Uterus (tissue), 4 donors: ENCODE data around the gene SDE2. TPM values are rescaled to one million over a fixed set of nuclear protein-coding genes. Genes with fewer than 3 reads are reported as not detected.

Experiments used
- DNase-seq, 2 donors: peaks; one replicate each; pipeline ENCODE4 v3.0.0-alpha.2; 2019 to 2020
- H3K27ac ChIP-seq, 2 donors: fragments of 200-600 bp; sonication (generic); 1 replicate in 1 of 2; 2 replicates in 1 of 2; pipeline ENCODE4 v1.5.1; 2016 to 2018
- H3K27me3 ChIP-seq, 2 donors: fragments of 200-600 bp; sonication (generic); one replicate each; pipeline ENCODE4 v1.5.1; 2018 to 2019; ENCODE audit warnings: control low read depth in 1 of 2
- H3K36me3 ChIP-seq, 2 donors: fragments of 200-600 bp; sonication (generic); one replicate each; pipeline ENCODE4 v1.5.1; 2019; ENCODE audit warnings: control low read depth in 1 of 2
- H3K4me1 ChIP-seq, 2 donors: fragments of 200-600 bp; sonication (generic); one replicate each; pipeline ENCODE4 v1.5.1; 2018 to 2019; ENCODE audit warnings: control low read depth in 1 of 2
- H3K4me3 ChIP-seq, 2 donors: fragments of 200-600 bp; sonication (generic); 1 replicate in 1 of 2; 2 replicates in 1 of 2; pipeline ENCODE4 v1.5.1; 2018 to 2019; ENCODE audit warnings: mild to moderate bottlenecking in 1 of 2
- H3K9me3 ChIP-seq, 2 donors: fragments of 200-600 bp; sonication (generic); one replicate each; pipeline ENCODE4 v1.5.1; 2019; ENCODE audit warnings: control low read depth in 1 of 2
- CTCF ChIP-seq, 4 experiments: fragments of 200-600 bp in 2 of 4; fragments of 450-650 bp in 2 of 4; sonication (generic) in 2 of 4; IDR thresholded peaks; one replicate each; pipeline ENCODE4 v1.5.1; 2016 to 2019; ENCODE audit warnings: antibody characterized with exemption in 4 of 4, mild to moderate bottlenecking in 2 of 4, moderate library complexity in 1 of 4
- POLR2A ChIP-seq, 2 donors: fragments of 450-650 bp; IDR thresholded peaks; one replicate each; pipeline ENCODE4 v1.6.1; 2016; ENCODE audit warnings: antibody characterized with exemption in 2 of 2, mild to moderate bottlenecking in 1 of 2, moderate library complexity in 1 of 2
- intact Hi-C: fragments of 100-400 bp; cut with DNase I; formaldehyde crosslinking; loops from one replicate; pipeline ENCODE4 v1.15.1; 2023; ENCODE audit warnings: low total_unique reads
- total RNA-seq, 4 donors: library from RNA; depleted of rRNA in 3 of 4; stranded (reverse); fragments of >200 nt in 3 of 4; gene quantifications; one replicate each; pipeline versions ENCODE4 v1.1.0 to v1.2.4, GENCODE V29; 2014 to 2023
- donor health status: DM: yes; HTN: yes; CAD: no.

The SDE2 gene
- total RNA-seq, 4 donors from 2014 or later = 12.3 to 41.7 (median 17.2) TPM

GRCh38 chr1:225946082-225946620 lies 53.0 kb downstream of the SDE2 start:
- no peaks in the 10 kb centered on the region for H3K27me3 ChIP-seq
- TF ChIP-seq CTCF (IDR thresholded peaks at IDR 0.05) (no peak), POLR2A (IDR thresholded peaks at IDR 0.05) (no peak)
- intact Hi-C loops = no loop called here
- H3K4me3 ChIP-seq = no peak overlapping the region
- H3K36me3 ChIP-seq = no peaks in the 10 kb centered on the region
- H3K27ac ChIP-seq = peak overlapping the region in 1 of 2 donors; percentile 44
- no peak for DNase-seq
- peaks cover 0 to 9% of the 10 kb centered on the region in 2 donors for H3K4me1 ChIP-seq
- no peaks in the 10 kb centered on the region for H3K9me3 ChIP-seq

- Histone ChIP-seq H3K27ac (peak overlapping the region in 1 of 2 donors; percentile 44), H3K4me3 (no peak overlapping the region), H3K36me3 (no peaks in the 10 kb centered on the region), H3K9me3 (no peaks in the 10 kb centered on the region), H3K4me1 (peaks cover 3 to 15% of the 10 kb centered on the region in 2 donors), H3K27me3 (no peaks in the 10 kb centered on the region)
- DNase-seq = no peak
- TF ChIP-seq CTCF (IDR thresholded peaks at IDR 0.05) = no peak
- intact Hi-C loops = no loop called here
These were observed 53.6 kb downstream of the SDE2 start for GRCh38 chr1:225945564-225945963.

DNA sequence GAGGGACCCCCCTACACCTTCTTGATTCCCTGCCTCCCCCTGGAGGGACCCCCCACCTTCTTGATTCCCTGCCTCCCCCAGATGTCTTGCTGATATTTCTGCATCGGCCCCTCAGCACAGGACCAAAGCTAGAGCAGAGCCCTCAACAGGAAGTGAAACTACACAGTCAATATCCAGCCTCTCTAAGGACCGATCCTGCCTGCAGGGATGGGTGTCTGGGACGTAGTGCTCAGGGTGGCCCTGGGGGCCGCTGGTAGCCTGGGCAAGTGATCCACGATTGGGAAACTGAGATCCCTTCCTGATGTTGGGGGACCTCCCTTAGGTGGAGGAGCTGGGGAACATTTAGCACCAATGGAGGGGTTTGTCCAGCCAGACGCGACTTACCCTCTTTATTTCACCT lies 54.2 kb downstream of the SDE2 start:
- DNase-seq = no peak
- H3K4me1 ChIP-seq = peaks cover 8 to 21% of the 10 kb centered on the region in 2 donors
- TF ChIP-seq CTCF (IDR thresholded peaks at IDR 0.05) (no peak), POLR2A (IDR thresholded peaks at IDR 0.05) (no peak)
- no peak overlapping the region for H3K4me3 ChIP-seq
- H3K9me3 ChIP-seq = no peaks in the 10 kb centered on the region
- no peaks in the 10 kb centered on the region for H3K36me3 ChIP-seq
- intact Hi-C loops = no loop called here
- peak overlapping the region in 1 of 2 donors; percentile 44 for H3K27ac ChIP-seq
- no peaks in the 10 kb centered on the region for H3K27me3 ChIP-seq

DNA sequence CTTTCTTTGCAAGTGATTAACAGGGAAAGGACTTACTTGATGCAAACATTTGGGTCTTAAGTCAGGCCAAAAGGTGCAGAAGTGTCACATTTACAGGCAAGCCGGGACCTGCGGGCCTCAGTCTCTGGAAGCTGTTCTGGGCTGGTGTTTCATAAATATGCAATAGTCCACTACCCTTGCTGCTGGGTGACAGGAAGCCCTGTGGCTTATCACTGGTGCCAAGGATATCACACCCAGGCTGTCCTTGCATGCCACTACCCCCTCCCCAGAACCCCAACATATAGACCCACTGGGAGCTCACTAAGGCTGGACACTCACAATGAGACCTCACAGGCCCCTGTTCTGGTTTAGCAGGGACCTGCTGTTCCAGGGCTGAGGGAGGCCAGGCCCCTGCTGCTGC lies 54.8 kb downstream of the SDE2 start:
- intact Hi-C loops = no loop called here
- no peak for DNase-seq
- TF ChIP-seq CTCF (IDR thresholded peaks at IDR 0.05) (no peak), POLR2A (IDR thresholded peaks at IDR 0.05) (no peak)

DNA sequence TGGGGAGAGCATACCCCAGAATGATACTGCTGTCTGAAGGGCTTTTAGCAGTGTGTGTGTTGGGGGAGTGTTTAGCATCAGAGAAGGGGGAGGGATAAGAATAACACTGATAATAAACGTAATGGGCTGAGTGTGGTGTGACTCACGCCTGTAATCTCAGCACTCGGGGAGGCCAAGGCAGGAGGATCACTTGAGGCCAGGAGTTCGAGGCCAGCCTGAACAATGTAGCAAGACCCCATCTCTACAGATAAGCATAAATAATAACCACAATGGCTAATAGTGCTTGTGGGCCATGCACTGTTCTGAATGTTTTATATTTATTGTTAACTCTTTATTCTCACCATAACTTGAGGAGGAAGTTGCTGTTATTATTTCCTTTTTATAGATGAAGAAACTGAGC lies 55.6 kb downstream of the SDE2 start:
- Histone ChIP-seq H3K4me3 (no peak overlapping the region), H3K4me1 (peaks cover 8 to 21% of the 10 kb centered on the region in 2 donors), H3K36me3 (no peaks in the 10 kb centered on the region), H3K9me3 (no peaks in the 10 kb centered on the region), H3K27me3 (no peaks in the 10 kb centered on the region), H3K27ac (peak overlapping the region in 1 of 2 donors; percentile 95)
- TF ChIP-seq CTCF (IDR thresholded peaks at IDR 0.05) (no peak), POLR2A (IDR thresholded peaks at IDR 0.05) (no peak)
- no peak for DNase-seq
- intact Hi-C loops = no loop called here

More for the DNA sequence above, 54.8 kb downstream of the SDE2 start:
- H3K27me3 ChIP-seq = no peaks in the 10 kb centered on the region
- H3K36me3 ChIP-seq = no peaks in the 10 kb centered on the region
- peaks cover 8 to 21% of the 10 kb centered on the region in 2 donors for H3K4me1 ChIP-seq
- H3K9me3 ChIP-seq = no peaks in the 10 kb centered on the region
- peak overlapping the region in 1 of 2 donors; percentile 44 for H3K27ac ChIP-seq
- no peak overlapping the region for H3K4me3 ChIP-seq
